ENCODE data around the gene RAB25.

RAB25 gene

DNA sequence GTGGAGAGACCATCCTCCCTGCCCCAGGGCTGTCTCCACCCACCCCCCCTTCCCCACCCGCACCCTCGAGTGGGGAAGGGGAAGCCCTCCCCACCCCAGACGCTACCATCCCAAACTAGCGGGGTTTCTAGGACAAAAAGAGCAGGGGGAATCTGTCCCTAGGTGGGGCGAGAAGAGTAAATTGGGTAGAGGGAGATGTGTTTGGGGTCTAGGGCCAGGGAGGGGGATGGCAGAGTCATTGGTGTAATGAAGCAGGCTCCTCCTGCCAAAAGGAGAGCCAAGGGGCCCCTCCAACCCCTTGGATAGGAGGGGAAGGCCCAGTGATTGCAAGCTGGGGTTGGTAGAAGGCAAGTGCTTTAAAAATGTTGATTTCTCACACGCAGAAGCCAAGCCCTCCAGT, 11.3 kb downstream of the RAB25 start:
- peaks cover 22% of the 10 kb centered on the region for H3K4me1 ChIP-seq (ENCODE audit: control insufficient read depth, low read length)
- H3K27ac ChIP-seq (ENCODE audit: low read depth, low read length) = no peak overlapping the region
- H3K36me3 ChIP-seq (ENCODE audit: control insufficient read depth, low read length) = peaks cover 6% of the 10 kb centered on the region; the same call in 1 of the 2 replicates
- peaks cover 4% of the 10 kb centered on the region for H3K27me3 ChIP-seq (ENCODE audit: control insufficient read depth, low read length)
- H3K4me3 ChIP-seq (ENCODE audit: low read length) = no peak overlapping the region
- no peak overlapping the region for H3K4me2 ChIP-seq (ENCODE audit: low read length)
- H3K9me3 ChIP-seq (ENCODE audit: control insufficient read depth, insufficient read depth, low read length) = no peaks in the 10 kb centered on the region
- H3F3A ChIP-seq (ENCODE audit: control insufficient read depth, insufficient read depth) = no peaks in the 10 kb centered on the region; the same call in 1 of the 2 replicates
- H3K9me2 ChIP-seq (replicated peaks; ENCODE audit: control insufficient read depth, low read length) = no peaks in the 10 kb centered on the region
- TF ChIP-seq EZH2phosphoT487 (IDR thresholded peaks at IDR 0.05; ENCODE audit: borderline replicate concordance, low read length) = no peak
- TF ChIP-seq, protein P1, sequence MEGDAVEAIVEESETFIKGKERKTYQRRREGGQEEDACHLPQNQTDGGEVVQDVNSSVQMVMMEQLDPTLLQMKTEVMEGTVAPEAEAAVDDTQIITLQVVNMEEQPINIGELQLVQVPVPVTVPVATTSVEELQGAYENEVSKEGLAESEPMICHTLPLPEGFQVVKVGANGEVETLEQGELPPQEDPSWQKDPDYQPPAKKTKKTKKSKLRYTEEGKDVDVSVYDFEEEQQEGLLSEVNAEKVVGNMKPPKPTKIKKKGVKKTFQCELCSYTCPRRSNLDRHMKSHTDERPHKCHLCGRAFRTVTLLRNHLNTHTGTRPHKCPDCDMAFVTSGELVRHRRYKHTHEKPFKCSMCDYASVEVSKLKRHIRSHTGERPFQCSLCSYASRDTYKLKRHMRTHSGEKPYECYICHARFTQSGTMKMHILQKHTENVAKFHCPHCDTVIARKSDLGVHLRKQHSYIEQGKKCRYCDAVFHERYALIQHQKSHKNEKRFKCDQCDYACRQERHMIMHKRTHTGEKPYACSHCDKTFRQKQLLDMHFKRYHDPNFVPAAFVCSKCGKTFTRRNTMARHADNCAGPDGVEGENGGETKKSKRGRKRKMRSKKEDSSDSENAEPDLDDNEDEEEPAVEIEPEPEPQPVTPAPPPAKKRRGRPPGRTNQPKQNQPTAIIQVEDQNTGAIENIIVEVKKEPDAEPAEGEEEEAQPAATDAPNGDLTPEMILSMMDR (IDR thresholded peaks at IDR 0.05; ENCODE audit: low read depth, low read length, poor library complexity, severe bottlenecking) = no peak
- no peaks in the 10 kb centered on the region for H4K20me1 ChIP-seq (ENCODE audit: control insufficient read depth, insufficient read depth, low read depth, low read length)
- peaks cover 18% of the 10 kb centered on the region for H3K79me2 ChIP-seq (ENCODE audit: control insufficient read depth, low read length)

DNA sequence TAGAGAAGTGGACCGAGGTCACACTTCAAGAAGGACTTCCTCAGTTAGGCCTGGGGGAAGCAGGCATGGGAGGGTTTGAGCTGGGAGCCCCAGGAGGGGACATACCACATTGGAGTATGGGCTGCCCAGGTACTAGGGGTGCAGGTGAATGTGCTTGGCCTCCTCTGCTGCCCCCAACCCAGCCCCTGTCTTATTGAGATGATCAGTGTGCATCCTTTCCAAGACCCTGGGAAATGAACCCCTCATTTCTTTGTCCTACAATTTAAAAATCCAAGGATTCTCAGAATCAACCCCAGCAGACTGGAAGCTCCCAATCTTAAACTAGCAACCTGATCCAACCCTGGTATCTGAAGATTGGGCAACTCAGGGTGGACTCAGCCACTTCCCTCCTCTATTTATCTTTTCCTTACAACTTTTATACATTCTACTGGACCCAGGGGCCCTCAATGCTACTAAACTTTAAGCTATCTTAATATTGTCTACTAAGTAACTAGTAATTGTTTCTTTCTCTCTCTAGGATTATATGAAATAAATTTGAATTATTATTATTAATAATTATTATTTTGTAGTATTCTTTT, 12.2 kb downstream of the RAB25 start:
- Histone ChIP-seq H3K27ac (ENCODE audit: low read depth, low read length) (no peak overlapping the region), H3K4me1 (ENCODE audit: control insufficient read depth, low read length) (peaks cover 31% of the 10 kb centered on the region), H3K36me3 (ENCODE audit: control insufficient read depth, low read length) (peaks cover 6% of the 10 kb centered on the region; the same call in 1 of the 2 replicates), H3K4me2 (ENCODE audit: low read length) (no peak overlapping the region), H3K9me3 (ENCODE audit: control insufficient read depth, insufficient read depth, low read length) (no peaks in the 10 kb centered on the region), H4K20me1 (ENCODE audit: control insufficient read depth, insufficient read depth, low read depth, low read length) (no peaks in the 10 kb centered on the region), H3K79me2 (ENCODE audit: control insufficient read depth, low read length) (peaks cover 18% of the 10 kb centered on the region), H3K9me2 (replicated peaks; ENCODE audit: control insufficient read depth, low read length) (no peaks in the 10 kb centered on the region), H3K27me3 (ENCODE audit: control insufficient read depth, low read length) (peaks cover 4% of the 10 kb centered on the region), H3K4me3 (ENCODE audit: low read length) (no peak overlapping the region), H3F3A (ENCODE audit: control insufficient read depth, insufficient read depth) (peaks cover 8% of the 10 kb centered on the region)
- TF ChIP-seq, protein P1 (IDR thresholded peaks at IDR 0.05; ENCODE audit: low read depth, low read length, poor library complexity, severe bottlenecking) = no peak
- no peak for TF ChIP-seq EZH2phosphoT487 (IDR thresholded peaks at IDR 0.05; ENCODE audit: borderline replicate concordance, low read length)

DNA sequence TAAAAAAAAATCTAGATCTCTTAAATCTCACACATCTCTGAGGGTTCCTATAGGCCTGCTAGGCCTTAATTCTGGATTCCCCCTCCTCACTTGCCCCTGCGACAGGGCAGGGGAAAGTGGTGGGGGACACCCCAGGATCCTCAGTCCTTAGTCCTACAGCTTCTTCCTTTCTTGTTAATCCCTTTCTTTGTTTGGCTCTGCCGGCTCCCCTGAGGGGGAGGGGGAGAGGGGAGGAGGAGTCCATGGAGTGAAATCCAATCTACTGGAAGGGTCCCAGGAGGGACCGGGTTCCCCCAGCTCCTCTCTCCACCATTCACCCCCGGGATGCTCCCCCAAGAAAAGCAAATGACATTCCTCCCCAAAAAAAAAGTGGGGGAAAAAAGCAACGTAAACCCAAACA, 12.8 kb downstream of the RAB25 start:
- H4K20me1 ChIP-seq (ENCODE audit: control insufficient read depth, insufficient read depth, low read depth, low read length) = no peaks in the 10 kb centered on the region
- peaks cover 18% of the 10 kb centered on the region for H3K79me2 ChIP-seq (ENCODE audit: control insufficient read depth, low read length)
- no peak for TF ChIP-seq EZH2phosphoT487 (IDR thresholded peaks at IDR 0.05; ENCODE audit: borderline replicate concordance, low read length)
- TF ChIP-seq, protein P1 (IDR thresholded peaks at IDR 0.05; ENCODE audit: low read depth, low read length, poor library complexity, severe bottlenecking) = no peak
- no peaks in the 10 kb centered on the region for H3K9me2 ChIP-seq (replicated peaks; ENCODE audit: control insufficient read depth, low read length)
- no peaks in the 10 kb centered on the region for H3K9me3 ChIP-seq (ENCODE audit: control insufficient read depth, insufficient read depth, low read length)
- H3K4me3 ChIP-seq (ENCODE audit: low read length) = no peak overlapping the region
- H3K4me1 ChIP-seq (ENCODE audit: control insufficient read depth, low read length) = peaks cover 33% of the 10 kb centered on the region
- H3K27ac ChIP-seq (ENCODE audit: low read depth, low read length) = no peak overlapping the region
- peaks cover 13% of the 10 kb centered on the region for H3F3A ChIP-seq (ENCODE audit: control insufficient read depth, insufficient read depth)
- H3K36me3 ChIP-seq (ENCODE audit: control insufficient read depth, low read length) = peaks cover 6% of the 10 kb centered on the region; the same call in 1 of the 2 replicates
- peaks cover 4% of the 10 kb centered on the region for H3K27me3 ChIP-seq (ENCODE audit: control insufficient read depth, low read length)
- H3K4me2 ChIP-seq (ENCODE audit: low read length) = no peak overlapping the region

Data from DOHH2 (cell line).